Measurements from ENCODE around the gene CFB. TPM values are rescaled to one million over a fixed set of nuclear protein-coding genes. Genes with fewer than 3 reads are reported as not detected.
A peak's percentile ranks its signal among the peaks of the same experiment; 100 is the strongest.

The CFB gene
- total and polyA plus RNA-seq, 2 of the 13 experiments (the other 11 are each of a cell fraction or from before 2014, with no cell fraction given) = 171 to 513 TPM

- TF ChIP-seq GABPA (IDR thresholded peaks at IDR 0.05; ENCODE audit: low read depth, low read length) = peak; percentile 78
- TF ChIP-seq GABPA (CRISPR knock-in tag; IDR thresholded peaks at IDR 0.05; ENCODE audit: low read depth) = peak; percentile 93
- TF ChIP-seq ZNF790 (CRISPR knock-in tag; IDR thresholded peaks at IDR 0.05; ENCODE audit: borderline replicate concordance) = peak; percentile 63; the same call in 1 of the 2 replicates
- TF ChIP-seq TBX3 (IDR thresholded peaks at IDR 0.05; ENCODE audit: borderline replicate concordance) = peak; percentile 92
- TF ChIP-seq NFYC (CRISPR knock-in tag; IDR thresholded peaks at IDR 0.05) = peak; percentile 82
- peak; percentile 97 for TF ChIP-seq ZGPAT (CRISPR knock-in tag; IDR thresholded peaks at IDR 0.05)
- peak; percentile 46 for TF ChIP-seq ZNF407 (CRISPR knock-in tag; IDR thresholded peaks at IDR 0.05; ENCODE audit: not compliant biosample characterization)
- TF ChIP-seq SP4 (CRISPR knock-in tag; IDR thresholded peaks at IDR 0.05) = peak; percentile 83
- peak; percentile 66; the same call in 1 of the 2 replicates for TF ChIP-seq ZNF564 (CRISPR knock-in tag; IDR thresholded peaks at IDR 0.05)
- peak; percentile 89 for TF ChIP-seq MEF2D (CRISPR knock-in tag; IDR thresholded peaks at IDR 0.05)
- TF ChIP-seq PHB2 (IDR thresholded peaks at IDR 0.05; ENCODE audit: partially characterized antibody) = no peak
- no peak for TF ChIP-seq ZNF343 (CRISPR knock-in tag; IDR thresholded peaks at IDR 0.05)
- TF ChIP-seq MIXL1 (CRISPR knock-in tag; IDR thresholded peaks at IDR 0.05) = peak; percentile 41; the same call in 1 of the 2 replicates
- TF ChIP-seq MTERF4 (CRISPR knock-in tag; IDR thresholded peaks at IDR 0.05) = no peak; the same call in 1 of the 2 replicates
- TF ChIP-seq NR2F1 (CRISPR knock-in tag; IDR thresholded peaks at IDR 0.05) = peak in 1 of 2 experiments; percentile 43; a peak in 2 of 4 replicates
- TF ChIP-seq TEAD2 (CRISPR knock-in tag; IDR thresholded peaks at IDR 0.05) = no peak
- no peak for TF ChIP-seq ZSCAN9 (CRISPR knock-in tag; IDR thresholded peaks at IDR 0.05; ENCODE audit: borderline replicate concordance)
- TF ChIP-seq, protein P1, sequence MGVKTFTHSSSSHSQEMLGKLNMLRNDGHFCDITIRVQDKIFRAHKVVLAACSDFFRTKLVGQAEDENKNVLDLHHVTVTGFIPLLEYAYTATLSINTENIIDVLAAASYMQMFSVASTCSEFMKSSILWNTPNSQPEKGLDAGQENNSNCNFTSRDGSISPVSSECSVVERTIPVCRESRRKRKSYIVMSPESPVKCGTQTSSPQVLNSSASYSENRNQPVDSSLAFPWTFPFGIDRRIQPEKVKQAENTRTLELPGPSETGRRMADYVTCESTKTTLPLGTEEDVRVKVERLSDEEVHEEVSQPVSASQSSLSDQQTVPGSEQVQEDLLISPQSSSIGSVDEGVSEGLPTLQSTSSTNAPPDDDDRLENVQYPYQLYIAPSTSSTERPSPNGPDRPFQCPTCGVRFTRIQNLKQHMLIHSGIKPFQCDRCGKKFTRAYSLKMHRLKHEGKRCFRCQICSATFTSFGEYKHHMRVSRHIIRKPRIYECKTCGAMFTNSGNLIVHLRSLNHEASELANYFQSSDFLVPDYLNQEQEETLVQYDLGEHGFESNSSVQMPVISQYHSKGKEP (CRISPR knock-in tag; IDR thresholded peaks at IDR 0.05) = peak; percentile 54
These were observed 26.3 kb downstream of the CFB start, which contains the start of gene DXO (continued) for GRCh38 chr6:31971993-31972708.
